HepG2 (cell line): ENCODE data around the gene POU5F2.

Source experiments
- TEAD3 ChIP-seq: optimal IDR thresholded peaks from 2 replicates; pipeline ENCODE3; 2016; ENCODE audit warnings: borderline replicate concordance
- TF ChIP-seq, protein P1 (sequence below): sonication (generic); formaldehyde crosslinking; IDR thresholded peaks from 2 replicates; pipeline ENCODE4 v1.5.0; 2020; ENCODE audit warnings: missing genetic modification reagents

DNA sequence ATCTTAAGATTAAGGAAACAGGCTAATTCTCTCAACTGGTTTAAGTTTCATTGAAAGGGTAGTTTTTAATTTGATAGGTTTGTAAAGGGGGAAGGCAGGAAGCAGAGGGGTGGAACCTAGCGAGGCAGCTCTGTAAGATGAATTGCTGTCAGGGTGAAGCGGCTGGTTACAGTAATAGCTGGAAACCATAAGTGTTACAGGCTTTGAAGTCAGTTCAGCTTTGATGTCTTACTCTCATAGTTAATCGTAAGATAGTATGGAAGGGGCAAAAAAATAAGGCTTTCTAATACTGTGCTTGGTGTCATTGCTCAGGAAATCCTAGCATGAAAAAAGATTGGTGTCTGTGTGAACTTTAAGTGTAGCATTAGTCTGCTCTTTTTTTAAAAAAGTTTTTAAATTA, 20.3 kb downstream of the POU5F2 start:
- TF ChIP-seq TEAD3 (CRISPR knock-in tag), result no peak
- TF ChIP-seq, protein P1, sequence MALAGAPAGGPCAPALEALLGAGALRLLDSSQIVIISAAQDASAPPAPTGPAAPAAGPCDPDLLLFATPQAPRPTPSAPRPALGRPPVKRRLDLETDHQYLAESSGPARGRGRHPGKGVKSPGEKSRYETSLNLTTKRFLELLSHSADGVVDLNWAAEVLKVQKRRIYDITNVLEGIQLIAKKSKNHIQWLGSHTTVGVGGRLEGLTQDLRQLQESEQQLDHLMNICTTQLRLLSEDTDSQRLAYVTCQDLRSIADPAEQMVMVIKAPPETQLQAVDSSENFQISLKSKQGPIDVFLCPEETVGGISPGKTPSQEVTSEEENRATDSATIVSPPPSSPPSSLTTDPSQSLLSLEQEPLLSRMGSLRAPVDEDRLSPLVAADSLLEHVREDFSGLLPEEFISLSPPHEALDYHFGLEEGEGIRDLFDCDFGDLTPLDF (CRISPR knock-in tag), result no peak
